ENCODE measurements around the gene C8G.

The C8G gene

GRCh38 chr9:136985027-136985602 is 40.1 kb downstream of the C8G start:
- no peak for DNase-seq

- no peak for DNase-seq
Measured at GRCh38 chr9:136985853-136986252, 40.8 kb downstream of the C8G start.

GRCh38 chr9:136988872-136989271 is 43.8 kb downstream of the C8G start:
- no peak for DNase-seq

- no peak for DNase-seq
Measured at GRCh38 chr9:136990242-136990911, 45.3 kb downstream of the C8G start.

GRCh38 chr9:136991993-136992818 is 47.2 kb downstream of the C8G start, which contains the start of gene PAXX:
PAXX (plus strand) TSS chr9:136992422; CDS start chr9:136992444, 22 bp downstream.
- DNase-seq = peak; percentile 93

GRCh38 chr9:136992819-136993369 is 47.9 kb downstream of the C8G start:
- no peak for DNase-seq

- DNase-seq = no peak
Measured at GRCh38 chr9:136994180-136994887, 49.3 kb downstream of the C8G start.

GRCh38 chr9:136994888-136995230 is 49.8 kb downstream of the C8G start:
- no peak for DNase-seq

- DNase-seq = no peak
Measured at GRCh38 chr9:136995362-136995761, 50.3 kb downstream of the C8G start.

GRCh38 chr9:136995772-136996311 is 50.8 kb downstream of the C8G start:
- DNase-seq = no peak
